ENCODE results near the gene KLF9.

The KLF9 gene

GRCh38 chr9:70413799-70414775 is at the start of gene KLF9:
Gene KLF9, minus strand, starts transcription at chr9:70414657. Its CDS starts 1,294 bp downstream, at chr9:70413363.
- DNase-seq = peak; percentile 85 to 91

GRCh38 chr9:70463877-70464276 is 49.4 kb upstream of the KLF9 start:
- DNase-seq = no peak

GRCh38 chr9:70462300-70462699 is 47.8 kb upstream of the KLF9 start:
- DNase-seq = no peak

GRCh38 chr9:70457235-70457634 is 42.8 kb upstream of the KLF9 start:
- DNase-seq = no peak

DNA sequence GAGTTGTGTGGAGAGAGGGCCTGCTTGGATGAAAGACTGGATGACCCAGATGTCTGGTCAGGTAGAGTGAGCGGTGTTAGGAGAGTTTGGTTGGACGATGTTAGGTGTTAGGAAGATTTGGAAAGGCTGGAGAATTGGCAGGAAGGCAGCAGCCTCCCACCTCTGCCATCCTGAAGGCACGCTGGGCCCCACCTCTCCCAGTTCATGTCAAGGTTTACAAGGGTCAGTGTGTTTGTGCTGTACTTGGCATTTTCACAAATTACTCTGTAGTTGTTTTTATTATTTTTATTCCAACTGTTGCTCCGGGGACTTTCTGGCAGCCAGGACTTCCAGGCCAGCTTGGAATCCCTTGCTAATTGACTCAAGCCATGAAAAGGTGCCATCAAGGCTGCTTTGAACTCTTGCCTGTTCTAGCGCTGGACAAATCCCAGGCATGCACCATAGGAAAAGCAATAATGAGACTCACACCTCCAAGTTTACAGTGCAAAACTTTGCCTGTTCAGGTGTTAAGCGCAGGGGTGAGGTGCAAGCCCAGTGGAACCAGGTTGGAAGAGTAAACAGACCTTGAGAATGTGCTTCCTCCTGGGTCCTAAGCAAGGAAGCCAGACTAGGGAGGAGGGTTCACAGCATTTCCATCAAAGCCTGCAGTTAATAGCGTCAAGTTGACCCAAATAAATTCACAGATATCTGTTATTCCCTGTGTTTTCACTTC is 41.7 kb upstream of the KLF9 start:
- DNase-seq = no peak

DNA sequence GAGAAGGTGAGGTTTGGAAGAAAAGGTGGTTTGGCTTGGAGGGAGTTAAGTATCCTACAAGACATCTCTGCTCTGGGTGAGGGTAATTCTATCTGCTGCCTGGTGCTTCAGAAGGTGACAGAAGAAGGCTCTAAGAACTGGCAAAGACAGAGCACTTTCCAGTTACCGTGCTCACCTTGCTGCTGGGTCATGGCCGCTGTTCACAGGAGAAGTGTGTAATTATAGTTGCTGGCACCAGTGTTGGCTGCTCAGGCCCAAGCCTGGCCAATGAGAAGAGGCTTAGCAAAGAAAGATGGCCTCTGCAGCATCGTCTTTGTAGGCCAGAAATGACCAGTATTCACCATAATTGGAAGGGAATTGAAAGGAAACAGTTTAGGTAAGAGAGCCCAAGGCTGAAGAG is 37.9 kb upstream of the KLF9 start:
- DNase-seq = no peak

- DNase-seq = no peak
Measured at GRCh38 chr9:70451765-70452164, 37.3 kb upstream of the KLF9 start.

DNA sequence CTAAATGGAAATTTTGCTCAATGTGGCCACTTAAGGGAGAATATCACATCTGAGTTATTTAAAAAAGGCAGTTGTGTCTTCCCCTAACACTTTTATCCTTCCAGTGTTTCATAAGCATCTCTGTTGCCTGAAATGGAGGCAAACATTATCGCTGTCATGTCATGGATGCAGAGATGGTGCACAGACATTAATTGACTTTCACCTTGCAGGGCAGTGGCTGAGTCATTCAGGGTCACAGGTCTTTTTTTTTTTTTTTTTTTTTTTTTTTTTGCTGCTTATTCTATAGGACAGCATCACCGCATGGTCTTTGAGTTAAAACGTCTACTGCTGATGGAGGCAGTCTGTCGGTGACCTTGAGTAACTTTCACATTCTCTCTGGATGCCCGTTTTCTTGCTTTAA is 36.3 kb upstream of the KLF9 start:
- DNase-seq = no peak

DNA sequence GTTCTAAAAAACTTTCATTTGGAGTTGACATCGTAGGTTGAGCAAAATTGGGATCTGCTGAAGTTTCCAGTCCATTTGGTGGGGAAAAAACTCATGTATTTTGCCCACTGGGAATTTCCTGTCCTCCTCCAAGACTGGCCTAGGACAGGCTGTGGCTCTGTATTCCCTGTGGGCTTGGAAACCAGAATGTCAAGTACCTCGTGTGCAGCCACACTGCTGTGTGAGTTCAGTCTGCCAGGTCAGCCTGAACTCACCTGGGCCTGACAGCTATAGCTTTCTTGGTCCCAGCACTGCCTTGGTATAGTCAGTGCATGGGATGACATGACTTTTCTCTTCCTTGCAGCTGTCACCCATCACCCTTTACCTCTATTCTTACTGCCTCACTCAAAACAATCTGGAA is 35.0 kb upstream of the KLF9 start:
- no peak for DNase-seq

GRCh38 chr9:70448919-70449318 is 34.5 kb upstream of the KLF9 start:
- DNase-seq = no peak

- DNase-seq = no peak
Measured at GRCh38 chr9:70444904-70445303, 30.4 kb upstream of the KLF9 start.

GRCh38 chr9:70442328-70442848 is 27.9 kb upstream of the KLF9 start:
- DNase-seq = no peak

GRCh38 chr9:70441622-70442021 is 27.2 kb upstream of the KLF9 start:
- no peak for DNase-seq

- no peak for DNase-seq
Measured at GRCh38 chr9:70439991-70440706, 25.7 kb upstream of the KLF9 start.

- peak in 1 of 2 experiments; percentile 14 for DNase-seq
Measured at GRCh38 chr9:70438341-70438928, 24.0 kb upstream of the KLF9 start.

DNA sequence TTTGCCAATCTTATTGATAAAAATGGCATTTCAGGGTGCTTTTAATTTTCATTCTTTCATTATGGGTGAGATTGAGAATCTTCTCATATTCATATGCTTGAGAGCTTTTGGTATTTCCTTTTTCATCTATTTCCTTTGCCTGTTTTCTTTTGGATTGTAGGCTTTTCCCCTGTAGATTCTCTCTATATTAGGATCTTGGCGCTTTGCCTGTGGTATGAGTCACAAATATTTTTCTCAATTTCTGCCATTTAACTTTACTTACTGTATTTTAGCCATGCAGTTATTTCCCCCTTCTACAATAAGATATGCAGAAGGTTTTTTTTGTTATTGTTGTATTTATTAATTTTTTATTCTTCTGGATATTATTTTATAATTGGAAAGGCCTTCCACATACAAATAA is 21.5 kb upstream of the KLF9 start:
- no peak for DNase-seq

DNA sequence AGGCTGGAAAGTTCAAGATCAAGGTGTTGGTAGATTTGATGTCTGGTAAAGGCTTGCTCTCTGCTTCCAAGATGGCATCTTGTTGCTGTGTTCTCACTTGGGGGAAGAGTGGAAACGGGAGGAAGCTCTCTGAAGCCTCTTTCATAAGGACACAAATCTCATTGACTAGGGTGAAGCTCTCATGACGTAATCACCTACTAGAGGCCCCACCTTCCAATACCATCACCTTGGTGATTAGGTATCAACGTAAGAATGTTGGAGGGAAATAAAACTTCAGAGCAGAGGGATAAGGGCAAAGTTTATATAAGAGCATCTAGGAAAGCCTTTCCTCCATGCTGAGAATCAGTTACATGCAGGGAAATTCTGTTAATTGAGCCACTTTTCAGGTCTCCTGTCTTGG is 15.4 kb upstream of the KLF9 start:
- no peak for DNase-seq

GRCh38 chr9:70428781-70429180 is 14.3 kb upstream of the KLF9 start:
- DNase-seq = no peak

GRCh38 chr9:70427161-70427945 is 12.9 kb upstream of the KLF9 start:
- no peak for DNase-seq

GRCh38 chr9:70425192-70425591 is 10.7 kb upstream of the KLF9 start:
- no peak for DNase-seq

DNA sequence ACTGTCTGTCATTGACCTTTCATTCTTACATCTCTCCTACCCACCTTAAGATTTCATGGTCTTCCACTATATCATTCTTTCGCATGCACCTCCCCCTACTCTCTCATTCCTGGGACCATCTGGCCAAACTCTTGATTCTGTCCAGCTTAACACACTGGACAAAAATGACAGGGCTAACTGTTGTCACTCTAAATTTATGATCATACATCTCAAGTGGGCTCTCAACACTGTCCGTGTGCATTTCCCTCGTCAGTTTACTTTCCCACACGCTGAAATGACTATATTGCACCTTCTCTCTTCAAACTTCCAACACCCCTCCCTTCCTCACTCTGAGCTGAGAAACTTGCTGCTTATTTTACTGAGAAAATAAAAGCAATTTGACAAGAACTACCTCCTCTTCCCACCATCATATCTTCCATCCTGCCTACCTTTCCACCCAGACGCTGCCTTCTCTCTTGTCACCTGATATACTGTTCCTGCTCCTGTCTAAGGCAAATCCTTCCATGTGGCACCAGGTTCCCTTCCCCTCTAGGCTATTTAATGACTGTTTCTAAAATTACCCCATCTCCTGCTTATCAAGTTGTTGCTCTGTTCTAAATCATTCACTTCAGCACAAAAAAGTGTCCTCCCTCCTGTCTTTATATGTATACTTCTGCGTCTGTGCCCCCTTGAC is 8.1 kb upstream of the KLF9 start:
- DNase-seq = no peak
